PC-9 (cell line): ENCODE measurements around the gene CTDP1. TPM values are rescaled to one million over a fixed set of nuclear protein-coding genes. Genes with fewer than 3 reads are reported as not detected.

ENCODE experiments used
- BruUV-seq: library from RNA; stranded (reverse); fragments of 400-500 nt; replicated peaks from 2 replicates; lab custom pipeline; 2021; lab: Mats Ljungman, UMichigan
- CTCF ChIA-PET: fragments of 300-600 bp; sonication (Branson Sonifier 250); formaldehyde crosslinking; loops from one replicate; lab custom pipeline; 2022; ENCODE audit warnings: antibody characterized with exemption; lab: Charles Lee
- POLR2A ChIA-PET: fragments of 300-600 bp; sonication (Branson Sonifier 250); formaldehyde crosslinking; loops from one replicate; lab custom pipeline; 2022; ENCODE audit warnings: antibody characterized with exemption; ENCODE audit not compliant: unreplicated experiment; lab: Charles Lee
- DNase-seq, 2 experiments: peaks; one replicate each; pipeline versions ENCODE4 v3.0.0 to v3.0.0-alpha.2; 2015 to 2022; ENCODE audit warnings: mixed read lengths in 1 of 2
- H2AFZ ChIP-seq: fragments of 200-600 bp; sonication (generic); 2 replicates; pipeline ENCODE4 v1.8.1; 2017; ENCODE audit warnings: antibody characterized with exemption
- H3F3A ChIP-seq: fragments of 200-600 bp; sonication (generic); 2 replicates; pipeline ENCODE4 v1.8.1; 2017; ENCODE audit warnings: antibody characterized with exemption, mild to moderate bottlenecking, low read depth; ENCODE audit not compliant: insufficient read depth
- H3K27ac ChIP-seq: fragments of 200-600 bp; sonication (generic); 2 replicates; pipeline ENCODE4 v1.6.1; 2016; ENCODE audit warnings: mixed run types
- H3K27me3 ChIP-seq: fragments of 200-600 bp; sonication (generic); 2 replicates; pipeline ENCODE4 v1.6.1; 2016; ENCODE audit warnings: low read depth, mixed run types; ENCODE audit not compliant: insufficient read depth
- H3K36me3 ChIP-seq: fragments of 200-600 bp; sonication (generic); 2 replicates; pipeline ENCODE4 v1.6.1; 2016; ENCODE audit warnings: low read depth, mixed run types
- H3K4me1 ChIP-seq: fragments of 200-600 bp; sonication (generic); replicated peaks from 2 replicates; pipeline ENCODE4 v1.6.1; 2016; ENCODE audit warnings: mixed run types; ENCODE audit not compliant: insufficient read depth
- H3K4me2 ChIP-seq: fragments of 200-600 bp; sonication (generic); 2 replicates; pipeline ENCODE4 v1.6.1; 2017; ENCODE audit warnings: mixed run types
- H3K4me3 ChIP-seq: fragments of 200-600 bp; sonication (generic); 2 replicates; pipeline ENCODE4 v1.6.1; 2016; ENCODE audit warnings: mixed run types
- H3K79me2 ChIP-seq: fragments of 200-600 bp; sonication (generic); 2 replicates; pipeline ENCODE4 v1.6.1; 2017; ENCODE audit warnings: low read depth, mixed run types
- H3K9me2 ChIP-seq: fragments of 200-600 bp; sonication (generic); 2 replicates; pipeline ENCODE4 v1.8.1; 2017; ENCODE audit warnings: mild to moderate bottlenecking; ENCODE audit not compliant: insufficient read depth
- H3K9me3 ChIP-seq: fragments of 200-600 bp; sonication (generic); 2 replicates; pipeline ENCODE4 v1.8.1; 2016; ENCODE audit warnings: low read depth; ENCODE audit not compliant: insufficient read depth
- H4K20me1 ChIP-seq: fragments of 200-600 bp; sonication (generic); 2 replicates; pipeline ENCODE4 v1.8.1; 2017; ENCODE audit not compliant: insufficient read depth
- CTCF ChIP-seq: fragments of 200-600 bp; sonication (generic); conservative IDR thresholded peaks from 2 replicates; pipeline ENCODE4 v1.6.1; 2017; ENCODE audit warnings: mixed run types, antibody characterized with exemption, mild to moderate bottlenecking, moderate library complexity
- EZH2 ChIP-seq: fragments of 200-600 bp; sonication (generic); IDR thresholded peaks from 2 replicates; pipeline ENCODE4 v1.8.0; 2017; ENCODE audit warnings: antibody characterized with exemption, low read depth
- intact Hi-C: fragments of 100-400 bp; cut with micrococcal nuclease; formaldehyde crosslinking; loops from one replicate; pipeline ENCODE4 v1.10.0; 2022; ENCODE audit not compliant: unreplicated experiment
- total RNA-seq: library from RNA; stranded (reverse); gene quantifications from 2 replicates; pipeline ENCODE4 v1.2.3, GENCODE V29; 2021

The CTDP1 gene
- total RNA-seq, 1 experiment from 2014 or later: 16.0 TPM

- ChIA-PET CTCF (no interaction called here), POLR2A (no interaction called here)
- DNase-seq: no peak
- Histone ChIP-seq H3F3A (no peaks in the 10 kb centered on the region), H3K27ac (no peak overlapping the region), H3K36me3 (no peaks in the 10 kb centered on the region), H3K4me1 (no peaks in the 10 kb centered on the region), H3K9me2 (no peaks in the 10 kb centered on the region), H3K27me3 (peaks cover 21% of the 10 kb centered on the region), H3K4me2 (no peak overlapping the region), H3K9me3 (no peaks in the 10 kb centered on the region), H2AFZ (no peak overlapping the region), H3K79me2 (no peaks in the 10 kb centered on the region), H4K20me1 (no peaks in the 10 kb centered on the region), H3K4me3 (no peak overlapping the region)
- intact Hi-C loops: no loop called here
- TF ChIP-seq EZH2: no peak
- TF ChIP-seq CTCF: no peak
- BruUV-seq: no TSS peak
Measured at GRCh38 chr18:79803611-79804051, 124.0 kb downstream of the CTDP1 start.

Other genes with a start within 250 kb of the CTDP1 start
- gene KCNG2, start 118.1 kb downstream of the CTDP1 start, total RNA-seq: not detected in 2 replicates